Measurements from ENCODE around the gene BABAM2. TPM values are rescaled to one million over a fixed set of nuclear protein-coding genes. Genes with fewer than 3 reads are reported as not detected.
A peak's percentile ranks its signal among the peaks of the same experiment; 100 is the strongest.

BABAM2 gene
- polyA plus RNA-seq, 3 donors, result 33.2 to 52.8 (median 49.3) TPM

DNA sequence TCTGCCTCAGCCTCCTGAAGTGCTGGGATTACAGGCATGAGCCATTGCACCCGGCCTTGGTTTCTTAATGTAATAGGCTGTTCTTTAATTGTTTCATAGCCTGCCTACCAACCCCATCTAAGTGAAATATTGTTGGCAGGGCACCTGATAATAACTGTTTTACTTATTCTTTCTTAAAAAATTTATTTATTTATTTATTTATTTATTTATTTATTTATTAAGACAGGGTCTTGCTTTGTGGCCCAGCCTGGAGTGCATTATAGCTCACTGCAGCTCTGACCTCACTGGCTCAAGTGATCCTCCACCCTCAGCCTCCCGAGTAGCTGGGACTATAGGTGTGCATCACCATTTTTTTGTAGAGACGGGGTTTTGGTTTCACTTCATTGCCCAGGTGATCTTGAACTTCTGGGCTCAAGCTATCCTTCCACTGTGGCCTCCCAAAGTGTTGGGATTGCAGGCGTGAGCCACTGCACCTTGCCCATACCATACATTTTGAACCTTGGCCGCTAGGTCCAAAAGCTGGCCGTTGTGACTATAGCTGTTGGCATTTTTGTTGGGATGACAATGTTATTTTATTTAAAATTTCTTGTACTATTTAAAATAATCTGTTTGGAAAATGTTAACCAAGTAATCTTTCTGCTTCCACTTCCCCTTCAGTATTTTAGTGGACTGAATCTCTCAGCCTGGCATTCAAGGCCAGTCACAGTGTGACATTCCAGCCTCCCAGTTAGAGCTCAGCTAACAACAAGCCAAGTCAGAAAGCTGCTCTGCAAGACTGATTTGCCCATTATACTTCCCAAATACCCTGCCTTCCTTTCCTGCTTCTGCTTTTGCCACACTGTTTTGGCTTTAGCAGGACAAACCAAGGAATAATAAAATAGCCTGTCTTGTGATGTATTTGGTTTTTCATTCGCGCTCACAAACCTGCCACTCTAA, 52.4 kb downstream of the BABAM2 start:
- Histone ChIP-seq H3K4me3 (replicated peaks in 1 of 3; ENCODE audit: low read depth in 2 of 3, low read length in 3 of 3) (no peak overlapping the region), H3K79me2 (ENCODE audit: insufficient read depth, low read length) (peaks cover 70% of the 10 kb centered on the region), H3K9me3 (replicated peaks in 1 of 2; ENCODE audit: control insufficient read depth in 1 of 2, insufficient read depth in 1 of 2, low read length in 2 of 2) (no peaks in the 10 kb centered on the region), H4K20me1 (ENCODE audit: insufficient read depth, low read length) (no peaks in the 10 kb centered on the region), H3K9ac (ENCODE audit: insufficient read depth, low read length, poor library complexity, severe bottlenecking) (no peak overlapping the region), H3K4me2 (replicated peaks; ENCODE audit: extremely low read depth, low read length, poor library complexity, severe bottlenecking) (no peak overlapping the region), H2AFZ (ENCODE audit: insufficient read depth, low read depth, low read length, poor library complexity, severe bottlenecking) (peak overlapping the region; percentile 10), H3K27ac (ENCODE audit: low read depth in 1 of 2, low read length in 2 of 2) (peak overlapping the region; percentile 4 to 24), H3K36me3 (replicated peaks in 1 of 2; ENCODE audit: control insufficient read depth in 1 of 2, insufficient read depth in 2 of 2, low read length in 2 of 2) (no peaks in the 10 kb centered on the region), H3K27me3 (ENCODE audit: control insufficient read depth in 2 of 2, insufficient read depth in 2 of 2, low read length in 2 of 2) (no peaks in the 10 kb centered on the region), H3K4me1 (ENCODE audit: control insufficient read depth in 1 of 2, insufficient read depth in 2 of 2, low read length in 2 of 2) (peaks cover 15 to 32% of the 10 kb centered on the region in 2 donors)
- no peak for TF ChIP-seq CTCF (IDR thresholded peaks at IDR 0.05)
- Mint-ChIP-seq H3K9me3 (peaks cover 0 to 3% (median 0%) of the 10 kb centered on the region in 7 donors), H3K27ac (peak overlapping the region in 5 of 7 donors; percentile 63 to 91 (median 66)), H3K36me3 (peaks cover 0 to 8% of the 10 kb centered on the region in 2 donors), H3K4me3 (no peak overlapping the region), H3K27me3 (ENCODE audit: low read depth in 3 of 3) (no peaks in the 10 kb centered on the region), H3K4me1 (peaks cover 32% of the 10 kb centered on the region)
- intact Hi-C loops (cut with micrococcal nuclease), result no loop called here
- 88% methylated on average over 1 of the region's 8 CpGs for WGBS (ENCODE audit: insufficient coverage)
- DNase-seq, result peak in 1 of 3 donors; percentile 30

DNA sequence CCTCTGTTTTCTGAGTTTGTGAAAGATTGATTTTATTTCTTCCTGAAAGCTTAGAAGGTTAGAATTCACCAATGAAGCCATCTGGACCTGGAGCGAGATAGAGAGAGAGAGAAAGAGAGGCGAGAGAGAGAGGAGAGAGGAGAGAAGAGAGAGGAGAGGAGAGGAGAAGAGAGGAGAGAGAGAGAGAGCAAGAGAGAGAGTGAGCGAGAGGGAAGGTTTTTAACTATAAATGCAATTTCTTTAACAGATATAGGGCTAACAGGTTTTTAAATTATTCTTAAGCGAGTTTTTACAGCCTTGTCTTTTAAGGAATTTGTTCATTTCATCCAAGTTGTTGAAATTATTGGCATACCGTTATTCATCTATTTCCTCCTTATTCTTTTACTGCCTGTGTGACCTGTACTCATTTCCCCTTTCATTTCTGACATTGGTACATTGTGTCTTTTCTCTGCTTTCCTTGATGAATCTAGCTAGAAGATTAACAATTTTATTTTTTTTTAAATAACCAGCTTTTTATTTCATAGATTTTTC, 56.1 kb downstream of the BABAM2 start:
- Mint-ChIP-seq H3K9me3 (peaks cover 0 to 8% (median 2%) of the 10 kb centered on the region in 7 donors), H3K36me3 (peaks cover 7 to 13% of the 10 kb centered on the region in 2 donors), H3K27me3 (ENCODE audit: low read depth in 3 of 3) (peaks cover 0 to 2% (median 0%) of the 10 kb centered on the region in 3 donors), H3K4me3 (peak overlapping the region; percentile 75 to 80), H3K4me1 (peaks cover 47% of the 10 kb centered on the region), H3K27ac (peak overlapping the region; percentile 70 to 99 (median 87))
- peak; percentile 20 to 52 (median 29) for DNase-seq
- Histone ChIP-seq H3K27ac (ENCODE audit: low read depth in 1 of 2, low read length in 2 of 2) (peak overlapping the region in 1 of 2 donors; percentile 73), H2AFZ (ENCODE audit: insufficient read depth, low read depth, low read length, poor library complexity, severe bottlenecking) (peak overlapping the region; percentile 60), H3K4me2 (replicated peaks; ENCODE audit: extremely low read depth, low read length, poor library complexity, severe bottlenecking) (peak overlapping the region; percentile 68), H3K4me1 (ENCODE audit: control insufficient read depth in 1 of 2, insufficient read depth in 2 of 2, low read length in 2 of 2) (peaks cover 23 to 51% of the 10 kb centered on the region in 2 donors), H3K9me3 (replicated peaks in 1 of 2; ENCODE audit: control insufficient read depth in 1 of 2, insufficient read depth in 1 of 2, low read length in 2 of 2) (no peaks in the 10 kb centered on the region), H3K9ac (ENCODE audit: insufficient read depth, low read length, poor library complexity, severe bottlenecking) (peak overlapping the region; percentile 23), H3K4me3 (replicated peaks in 1 of 3; ENCODE audit: low read depth in 2 of 3, low read length in 3 of 3) (peak overlapping the region; percentile 23 to 61 (median 58)), H4K20me1 (ENCODE audit: insufficient read depth, low read length) (no peaks in the 10 kb centered on the region), H3K79me2 (ENCODE audit: insufficient read depth, low read length) (peaks cover 76% of the 10 kb centered on the region), H3K27me3 (ENCODE audit: control insufficient read depth in 2 of 2, insufficient read depth in 2 of 2, low read length in 2 of 2) (no peaks in the 10 kb centered on the region), H3K36me3 (replicated peaks in 1 of 2; ENCODE audit: control insufficient read depth in 1 of 2, insufficient read depth in 2 of 2, low read length in 2 of 2) (no peaks in the 10 kb centered on the region)
- 17% methylated on average over 2 of the region's 5 CpGs for WGBS (ENCODE audit: insufficient coverage)
- intact Hi-C loops (cut with micrococcal nuclease), result no loop called here
- TF ChIP-seq CTCF (IDR thresholded peaks at IDR 0.05), result no peak
